SW 1271 (cell line): ENCODE measurements around the gene GLP1R.

ENCODE experiments used
- DNase-seq, 2 experiments: peaks; one replicate each; lab custom pipeline; 2025; lab: John Stamatoyannopoulos, UW

The GLP1R gene

DNA sequence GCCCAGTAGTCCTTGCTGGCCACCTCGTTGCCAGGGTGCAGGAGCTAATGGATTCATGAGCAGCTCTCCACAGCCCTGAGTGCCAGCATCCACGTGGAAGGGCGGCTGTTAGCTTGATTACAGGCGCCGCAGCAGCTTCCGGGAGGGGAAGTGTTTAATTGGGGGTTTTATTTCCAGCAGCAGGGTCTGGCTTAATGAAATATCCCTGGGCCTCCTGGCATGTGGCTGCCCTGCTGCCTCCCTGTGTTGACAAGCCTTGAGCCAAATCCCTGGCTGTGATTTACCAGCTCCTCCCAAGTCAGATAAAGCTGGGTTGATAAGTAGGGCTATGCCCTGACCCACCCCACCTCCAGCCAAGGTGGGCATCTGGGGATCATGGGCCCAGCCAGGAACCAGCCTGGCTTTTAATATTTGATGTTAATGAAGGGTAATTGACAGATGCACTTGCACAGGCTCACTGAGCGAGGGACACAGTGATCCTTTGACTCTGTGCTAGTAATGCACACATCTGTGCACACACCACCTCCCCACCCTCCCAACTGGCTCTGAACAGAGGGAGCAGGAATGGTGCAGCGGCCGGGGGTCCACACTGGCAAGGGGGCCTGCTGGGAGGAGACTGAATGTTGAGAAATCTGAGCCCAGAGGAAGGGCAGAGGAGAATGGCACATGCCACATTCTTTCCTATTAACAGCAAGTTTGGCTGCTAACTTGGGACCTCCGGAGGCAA, 13.6 kb downstream of the GLP1R start:
- no peak for DNase-seq

DNA sequence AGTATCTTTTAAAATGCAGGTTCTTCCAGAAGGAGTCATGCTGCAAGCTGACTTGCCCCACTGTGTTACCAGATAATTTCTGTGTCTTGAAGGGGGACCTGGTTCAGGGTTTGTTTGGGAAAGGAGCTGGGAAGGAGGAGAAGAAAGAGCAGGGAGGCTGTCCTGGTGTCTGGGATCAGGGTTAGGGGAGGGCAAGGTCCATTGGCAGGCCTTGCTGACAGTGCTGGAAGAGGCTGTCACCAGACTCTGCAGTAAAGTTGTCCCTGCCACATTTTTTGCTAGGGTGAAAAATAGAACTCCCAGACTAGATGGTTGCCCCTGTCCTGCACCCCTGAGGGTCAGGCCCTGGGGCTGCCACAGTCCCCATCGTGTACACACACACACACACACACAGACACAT, 14.9 kb downstream of the GLP1R start:
- no peak for DNase-seq

DNA sequence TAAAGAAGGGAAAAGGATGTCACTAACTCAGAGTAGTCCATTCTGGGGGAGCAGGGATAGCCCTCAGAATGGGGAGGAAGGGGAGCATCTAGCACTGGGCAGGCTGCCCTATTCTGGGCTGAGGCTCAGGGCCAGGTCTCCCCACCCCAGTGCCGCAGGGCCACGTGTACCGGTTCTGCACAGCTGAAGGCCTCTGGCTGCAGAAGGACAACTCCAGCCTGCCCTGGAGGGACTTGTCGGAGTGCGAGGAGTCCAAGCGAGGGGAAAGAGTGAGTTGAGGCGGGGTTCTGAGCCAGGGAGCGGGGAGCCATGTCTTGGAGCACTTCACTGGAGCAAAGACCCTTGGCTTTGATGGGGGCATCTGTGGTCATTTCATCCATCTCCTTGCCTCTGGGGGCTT, 17.0 kb downstream of the GLP1R start:
- no peak for DNase-seq

DNA sequence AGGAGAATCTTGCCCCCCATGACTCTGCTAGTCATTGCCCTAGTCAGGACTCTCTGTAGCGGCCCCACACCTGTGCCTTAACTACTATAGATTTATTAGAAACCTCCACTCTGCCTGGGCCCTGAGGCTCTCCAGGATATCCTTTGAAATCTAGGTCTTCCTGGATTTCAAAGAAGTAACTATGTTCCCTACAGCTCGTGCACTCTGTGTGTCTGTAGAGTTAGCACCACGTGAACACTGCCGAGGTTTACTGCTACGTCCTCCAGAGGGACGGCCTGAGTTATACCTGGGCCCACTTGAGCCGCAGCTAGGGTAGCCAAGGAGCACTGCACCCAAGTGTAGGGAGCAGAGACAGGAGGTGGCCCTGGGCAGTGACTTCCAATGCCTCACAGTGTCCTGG, 19.8 kb downstream of the GLP1R start:
- DNase-seq = no peak

DNA sequence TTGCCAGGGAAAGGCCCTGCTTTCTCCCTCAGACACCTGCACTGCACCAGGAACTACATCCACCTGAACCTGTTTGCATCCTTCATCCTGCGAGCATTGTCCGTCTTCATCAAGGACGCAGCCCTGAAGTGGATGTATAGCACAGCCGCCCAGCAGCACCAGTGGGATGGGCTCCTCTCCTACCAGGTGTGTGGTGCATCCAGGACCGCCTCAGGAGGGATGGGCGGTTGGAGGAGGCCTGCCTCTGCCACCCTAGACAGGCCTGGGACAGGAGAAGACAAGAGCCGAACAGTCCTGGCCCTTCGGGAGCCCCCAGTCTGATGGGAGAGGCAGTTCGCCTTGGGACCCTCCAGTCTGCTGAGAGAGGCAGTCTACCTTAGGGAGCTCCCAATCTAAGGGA, 24.2 kb downstream of the GLP1R start:
- DNase-seq = no peak

DNA sequence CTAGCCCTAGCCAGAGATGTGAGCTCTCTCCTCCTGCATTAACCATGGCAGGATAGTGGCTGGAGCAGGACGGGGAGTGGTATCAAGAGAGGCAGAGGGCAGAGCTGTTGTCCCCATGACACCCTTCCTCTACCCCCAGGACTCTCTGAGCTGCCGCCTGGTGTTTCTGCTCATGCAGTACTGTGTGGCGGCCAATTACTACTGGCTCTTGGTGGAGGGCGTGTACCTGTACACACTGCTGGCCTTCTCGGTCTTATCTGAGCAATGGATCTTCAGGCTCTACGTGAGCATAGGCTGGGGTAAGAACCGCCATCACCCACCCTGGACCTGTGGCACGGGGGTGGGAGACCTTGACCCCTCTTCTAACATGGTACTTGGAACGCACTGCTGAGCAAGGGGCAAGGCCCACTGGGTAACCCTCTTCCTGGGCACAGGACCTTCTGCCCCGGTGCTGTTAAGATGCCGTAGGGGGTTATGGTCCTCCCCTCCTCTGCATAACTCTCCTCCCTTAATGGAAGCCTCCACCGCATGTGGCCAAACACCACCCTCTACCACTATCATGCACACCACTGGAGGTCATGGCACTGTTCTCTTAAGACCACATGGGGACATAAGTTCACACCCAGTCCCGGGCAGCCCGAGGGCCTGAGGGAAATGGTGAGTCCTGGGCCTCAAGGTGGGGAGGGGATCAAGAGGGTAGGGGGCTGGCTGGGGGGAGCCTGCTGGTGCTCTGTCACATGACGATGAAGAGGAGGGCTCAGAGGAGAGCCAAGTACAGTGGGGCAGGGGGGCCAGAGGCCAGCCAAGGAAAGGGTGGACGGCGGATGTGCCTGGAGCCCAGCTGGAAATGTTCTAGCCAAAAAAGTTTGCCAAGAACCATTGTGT, 25.1 kb downstream of the GLP1R start:
- DNase-seq = no peak

DNA sequence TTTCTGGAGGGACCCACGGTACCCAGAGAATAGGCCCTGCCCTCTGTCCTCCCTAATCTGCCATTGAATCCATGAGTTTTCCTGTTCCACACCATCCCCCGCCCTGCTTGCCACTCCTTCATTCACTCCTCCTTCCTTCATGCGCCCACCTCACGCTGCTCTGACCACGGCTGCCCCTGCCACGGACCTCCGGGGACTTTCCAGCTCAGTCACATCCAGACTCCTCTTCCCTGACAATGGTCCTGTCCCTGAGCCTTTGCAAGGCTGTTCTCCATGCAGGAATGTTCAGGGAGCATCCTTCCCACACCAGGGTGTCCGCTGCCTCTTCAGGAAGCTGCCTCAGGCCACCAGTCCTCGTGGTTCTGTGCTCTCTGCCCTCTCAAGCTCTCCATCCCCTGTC, 25.9 kb downstream of the GLP1R start:
- no peak for DNase-seq

DNA sequence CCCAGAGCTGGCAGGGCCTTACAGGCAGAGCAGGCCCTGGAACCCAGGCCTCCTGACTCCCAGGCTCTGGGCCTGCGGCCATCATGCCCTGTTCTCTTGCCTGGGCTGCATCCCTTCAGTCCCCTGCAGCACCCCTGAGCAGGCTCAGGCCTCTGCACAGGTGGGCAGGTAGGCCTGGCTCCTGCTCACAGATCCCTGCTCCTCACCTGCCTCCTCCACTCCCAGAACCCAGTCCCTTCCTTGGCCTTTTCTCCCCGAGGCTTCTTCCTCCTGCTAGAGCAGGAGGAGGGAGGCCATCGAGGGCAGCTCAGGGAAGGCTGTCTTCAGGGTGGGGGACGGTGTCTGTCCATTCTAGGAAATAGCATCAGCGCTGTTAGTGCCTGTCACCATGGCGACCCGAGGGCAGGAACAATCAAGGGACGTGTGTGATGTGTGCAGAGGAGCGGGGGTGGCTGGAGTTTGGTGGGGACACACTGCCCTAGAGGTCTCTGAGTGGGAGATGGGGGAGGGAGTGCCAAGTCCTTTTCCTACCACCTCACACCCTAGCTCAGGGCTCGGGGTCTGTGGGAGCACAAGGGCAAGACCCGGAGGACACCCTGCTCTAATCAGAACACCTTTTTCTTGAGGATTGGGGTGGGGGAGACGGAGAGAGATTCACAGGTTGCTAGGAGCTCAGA, 26.6 kb downstream of the GLP1R start:
- DNase-seq = no peak

DNA sequence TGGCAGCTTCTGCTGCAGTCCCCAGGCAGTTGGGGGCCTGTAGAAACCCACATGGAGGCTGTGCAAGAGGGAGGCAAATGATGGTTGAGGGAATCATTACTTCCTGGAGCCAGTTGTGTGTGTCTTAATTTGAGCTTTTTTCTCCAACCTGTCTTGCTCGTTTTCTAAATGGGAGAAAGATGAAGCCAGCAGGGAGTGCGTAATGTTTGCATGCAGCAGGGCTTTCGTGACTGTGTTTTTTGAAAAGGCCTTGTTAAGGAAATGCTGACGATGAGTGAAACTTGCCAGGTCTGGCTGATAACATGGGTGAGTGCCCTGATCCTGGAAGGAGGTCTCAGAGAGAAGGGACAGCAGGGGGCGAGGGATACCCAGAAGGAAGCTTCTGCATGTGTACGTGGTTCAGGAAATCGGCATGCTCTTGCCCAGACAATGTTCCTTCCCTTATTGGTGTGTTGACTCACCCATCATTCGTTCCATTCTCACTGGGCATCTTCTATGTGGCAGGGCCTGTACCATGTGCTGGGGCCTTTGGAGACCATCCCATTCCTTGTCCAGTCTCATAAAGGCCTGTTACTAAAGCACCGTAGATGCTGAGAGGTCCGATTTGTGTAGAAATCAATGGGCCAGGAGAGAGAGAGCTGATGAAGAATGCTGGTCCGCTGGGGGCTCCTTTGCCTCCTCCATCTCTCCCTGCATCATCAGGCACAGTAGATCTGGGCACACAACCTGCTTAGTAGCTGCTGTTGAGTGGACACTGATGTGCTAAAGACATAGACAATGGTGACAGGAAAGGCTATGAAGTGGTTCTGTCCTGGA, 27.4 kb downstream of the GLP1R start:
- DNase-seq = no peak

DNA sequence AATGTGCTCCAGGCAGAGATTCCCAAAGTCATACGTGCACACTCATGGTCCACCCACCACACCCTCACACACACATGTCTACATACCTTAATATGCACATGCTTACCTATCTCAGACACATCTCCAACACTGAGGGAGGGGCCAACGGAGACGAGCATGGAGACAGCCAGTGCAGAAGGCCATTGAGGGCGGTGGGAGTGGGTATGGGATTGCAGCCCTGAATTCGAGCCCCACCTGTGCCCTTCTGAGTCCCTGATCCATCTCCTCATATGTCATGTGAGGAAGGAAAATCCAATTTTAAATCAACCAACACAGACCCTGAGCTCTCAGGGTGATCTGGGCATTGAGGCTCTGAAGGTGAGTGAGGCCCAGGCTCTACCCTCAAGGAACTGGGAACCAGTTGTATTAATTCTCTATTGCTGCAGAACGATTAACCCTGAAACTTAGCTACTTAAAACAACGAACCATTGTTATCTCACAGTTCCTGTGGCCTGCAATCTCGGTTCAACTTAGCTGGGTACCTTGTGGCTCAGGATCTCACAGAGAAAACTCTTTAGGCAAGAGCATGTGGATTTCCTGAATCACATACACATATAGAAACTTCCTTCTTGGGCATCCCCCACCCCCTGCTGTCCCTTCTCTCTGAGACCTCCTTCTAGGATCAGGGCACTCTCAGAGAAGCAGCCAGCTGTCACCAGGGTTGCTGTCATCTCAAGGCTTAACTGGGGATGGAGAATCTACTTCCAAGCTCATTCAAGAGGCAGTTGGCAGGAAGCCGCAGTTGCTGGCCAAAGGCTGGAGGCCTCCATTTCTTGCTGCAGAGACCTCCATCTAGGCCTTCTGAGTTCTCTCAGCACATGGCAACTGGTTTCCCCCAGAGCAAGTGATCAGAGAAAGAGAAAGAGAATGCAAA, 28.3 kb downstream of the GLP1R start:
- DNase-seq = no peak

DNA sequence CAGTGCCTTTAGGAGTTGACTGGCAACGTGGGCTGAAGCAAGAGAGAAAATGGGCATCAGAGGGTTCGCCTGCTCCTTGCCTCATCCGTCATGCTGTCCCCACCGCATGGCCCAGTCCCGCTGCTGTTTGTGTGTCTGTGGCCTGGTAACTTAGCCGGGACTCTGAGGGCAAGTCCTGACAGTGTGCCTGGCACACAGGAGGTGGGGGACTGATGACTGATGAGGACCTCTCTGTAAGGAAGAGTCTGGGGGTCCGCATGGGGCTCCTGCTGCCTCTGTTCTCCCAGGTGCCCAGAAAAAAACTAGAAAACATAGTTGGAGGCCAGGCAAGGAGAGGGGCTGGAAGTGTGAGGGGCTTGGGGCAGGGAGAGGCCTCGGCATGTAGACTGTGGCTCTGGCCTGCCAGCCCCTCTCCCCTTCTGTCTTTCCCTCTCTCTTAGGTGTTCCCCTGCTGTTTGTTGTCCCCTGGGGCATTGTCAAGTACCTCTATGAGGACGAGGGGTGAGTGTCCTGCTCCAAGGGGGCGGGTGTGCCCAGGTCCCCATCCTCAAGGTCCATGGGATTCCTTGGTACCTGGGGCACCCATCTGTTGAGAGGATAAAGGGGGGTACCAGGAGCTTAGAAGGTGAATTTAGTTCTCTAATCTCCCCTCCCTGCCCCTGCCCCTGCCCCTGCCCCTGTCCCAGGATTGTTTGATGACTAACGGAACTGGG, 29.5 kb downstream of the GLP1R start:
- no peak for DNase-seq

DNA sequence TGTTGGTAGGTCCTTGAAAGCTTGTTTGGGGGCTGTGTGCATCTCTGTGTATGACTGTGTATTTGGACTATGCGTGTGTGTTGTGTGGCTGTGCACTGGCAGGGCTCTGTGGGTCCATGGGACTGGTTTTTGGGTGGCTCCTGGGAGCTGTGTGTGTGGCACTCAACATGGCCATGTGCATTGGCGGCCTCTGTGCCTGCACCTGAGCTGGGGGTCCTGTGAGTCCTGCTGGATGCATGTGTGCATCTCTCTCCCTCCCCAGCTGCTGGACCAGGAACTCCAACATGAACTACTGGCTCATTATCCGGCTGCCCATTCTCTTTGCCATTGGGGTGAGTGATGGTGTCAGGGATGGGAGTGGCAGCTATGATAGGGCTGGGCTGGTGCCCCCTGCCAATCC, 30.1 kb downstream of the GLP1R start:
- DNase-seq = no peak

DNA sequence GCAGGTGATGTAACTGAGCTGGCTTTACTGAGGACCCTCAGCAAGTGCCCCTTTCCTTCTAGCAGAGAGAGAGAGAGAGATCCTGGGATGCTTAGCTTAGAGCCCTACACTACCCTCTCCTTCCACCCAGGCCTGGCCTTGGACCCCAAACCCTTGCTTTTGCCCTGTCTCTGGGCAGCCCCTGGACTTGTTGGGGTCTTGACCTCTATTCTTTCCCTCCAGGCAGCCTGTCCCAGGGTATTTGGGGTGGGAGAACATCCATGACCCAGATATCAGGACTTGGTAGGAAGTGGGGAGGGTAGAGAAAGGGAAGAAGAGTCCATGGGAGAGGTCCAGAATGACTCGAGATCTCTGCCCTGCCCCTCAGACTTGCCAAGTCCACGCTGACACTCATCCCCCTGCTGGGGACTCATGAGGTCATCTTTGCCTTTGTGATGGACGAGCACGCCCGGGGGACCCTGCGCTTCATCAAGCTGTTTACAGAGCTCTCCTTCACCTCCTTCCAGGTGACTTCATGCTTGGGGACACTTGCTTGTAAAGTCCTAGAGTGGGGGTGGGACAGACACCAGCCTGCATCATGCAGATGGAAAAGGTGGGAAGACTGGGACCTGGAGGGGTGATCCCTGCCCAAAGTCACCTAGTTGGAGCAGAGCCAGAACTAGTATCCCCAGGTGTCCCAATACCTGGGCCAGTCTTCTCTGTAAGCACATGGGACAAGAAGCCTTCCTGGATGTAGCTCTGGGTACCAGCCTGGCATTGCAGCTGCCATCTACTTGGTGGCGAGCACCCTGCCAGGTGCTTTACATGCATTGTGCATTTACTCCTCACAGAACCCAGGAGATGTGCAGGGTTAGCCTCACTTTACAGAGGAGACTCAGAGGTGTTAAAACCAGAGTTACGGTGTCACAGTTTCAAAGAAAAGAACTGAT, 30.9 kb downstream of the GLP1R start:
- DNase-seq = no peak

DNA sequence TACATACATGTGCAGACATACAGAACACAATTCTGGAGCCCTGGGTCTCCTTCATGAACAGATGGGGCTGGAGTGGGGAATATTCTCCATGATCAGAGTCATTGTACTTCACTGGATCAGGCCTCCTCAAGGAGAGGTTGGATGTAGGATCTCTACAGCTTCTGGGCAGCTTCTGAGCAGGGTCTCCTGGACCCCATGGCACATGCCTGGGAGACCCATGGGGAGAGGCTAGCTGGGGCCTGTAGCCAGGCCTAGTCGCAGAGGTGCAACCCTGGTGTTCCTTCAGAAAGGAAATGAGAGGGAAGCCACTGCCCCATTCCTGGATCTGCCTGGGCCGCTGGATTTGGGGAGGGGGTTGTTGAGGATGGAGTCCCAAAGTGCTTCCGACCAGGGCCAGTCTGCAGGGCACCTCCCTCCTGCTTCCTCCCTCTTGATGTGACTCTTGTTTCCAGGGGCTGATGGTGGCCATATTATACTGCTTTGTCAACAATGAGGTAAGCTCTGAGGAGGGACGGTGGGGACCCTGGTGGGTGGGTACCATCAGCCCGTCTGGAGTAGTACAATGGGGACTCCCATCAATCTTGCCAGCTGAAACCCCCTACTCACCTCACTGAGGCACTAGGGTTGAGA, 31.8 kb downstream of the GLP1R start:
- no peak for DNase-seq

DNA sequence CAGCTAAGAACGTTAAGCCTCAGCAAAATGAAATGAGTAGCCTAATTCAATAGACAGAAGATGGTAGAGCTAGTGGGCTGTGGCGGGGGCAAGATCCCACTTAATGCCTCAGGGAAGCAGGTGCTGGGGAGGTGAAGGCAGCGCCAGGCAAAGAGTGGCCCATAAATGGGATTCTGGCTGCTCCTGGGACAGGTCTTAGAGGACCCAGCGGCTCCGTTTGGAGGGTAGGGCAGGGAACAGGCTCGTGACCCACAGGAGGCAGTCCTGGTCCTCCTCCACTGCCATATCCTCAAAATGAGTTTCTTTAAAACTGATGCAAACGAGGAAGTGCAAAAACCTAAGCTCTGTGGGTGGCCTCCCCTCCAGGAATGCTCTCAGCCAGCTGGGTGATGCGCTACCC, 33.7 kb downstream of the GLP1R start:
- DNase-seq = no peak

DNA sequence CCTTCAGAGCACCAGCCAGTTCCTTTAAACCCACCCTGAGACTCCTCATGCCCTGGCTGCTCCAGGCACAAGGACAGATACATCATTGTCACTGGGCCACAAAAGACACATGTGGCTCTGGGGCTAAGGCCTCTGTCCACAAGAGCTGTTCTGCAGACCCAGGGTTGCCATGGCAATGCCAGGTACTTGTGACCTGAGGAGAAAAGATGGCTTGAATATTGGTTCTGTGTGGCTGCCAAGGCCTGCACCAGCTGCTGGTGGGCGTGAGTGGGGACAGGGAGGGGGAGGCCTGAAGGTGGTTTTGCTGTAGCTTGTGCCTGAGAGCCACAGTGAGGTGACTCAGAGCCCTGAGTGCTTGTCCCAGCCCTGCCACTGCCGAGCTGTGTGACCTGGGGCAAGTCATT, 34.7 kb downstream of the GLP1R start:
- DNase-seq = no peak

DNA sequence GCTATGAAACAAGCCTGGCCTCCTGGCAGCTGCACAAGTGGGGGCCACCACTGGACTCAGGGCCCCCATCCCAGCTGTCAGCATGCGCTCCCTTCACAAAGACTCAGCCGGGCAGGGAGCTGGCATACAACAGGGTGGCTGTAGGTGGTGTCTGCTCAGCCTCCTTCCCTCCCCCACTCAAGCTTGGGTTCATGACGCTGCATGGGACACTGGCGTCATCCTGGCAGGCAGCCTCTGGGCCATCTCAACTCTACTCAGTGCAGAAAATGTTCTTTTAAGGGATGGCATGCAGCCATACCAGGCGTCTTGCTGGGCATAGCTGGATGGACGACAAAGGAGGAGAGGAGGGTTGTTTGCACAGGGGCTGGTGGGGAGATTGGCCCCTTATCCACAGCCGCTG, 35.9 kb downstream of the GLP1R start:
- no peak for DNase-seq

DNA sequence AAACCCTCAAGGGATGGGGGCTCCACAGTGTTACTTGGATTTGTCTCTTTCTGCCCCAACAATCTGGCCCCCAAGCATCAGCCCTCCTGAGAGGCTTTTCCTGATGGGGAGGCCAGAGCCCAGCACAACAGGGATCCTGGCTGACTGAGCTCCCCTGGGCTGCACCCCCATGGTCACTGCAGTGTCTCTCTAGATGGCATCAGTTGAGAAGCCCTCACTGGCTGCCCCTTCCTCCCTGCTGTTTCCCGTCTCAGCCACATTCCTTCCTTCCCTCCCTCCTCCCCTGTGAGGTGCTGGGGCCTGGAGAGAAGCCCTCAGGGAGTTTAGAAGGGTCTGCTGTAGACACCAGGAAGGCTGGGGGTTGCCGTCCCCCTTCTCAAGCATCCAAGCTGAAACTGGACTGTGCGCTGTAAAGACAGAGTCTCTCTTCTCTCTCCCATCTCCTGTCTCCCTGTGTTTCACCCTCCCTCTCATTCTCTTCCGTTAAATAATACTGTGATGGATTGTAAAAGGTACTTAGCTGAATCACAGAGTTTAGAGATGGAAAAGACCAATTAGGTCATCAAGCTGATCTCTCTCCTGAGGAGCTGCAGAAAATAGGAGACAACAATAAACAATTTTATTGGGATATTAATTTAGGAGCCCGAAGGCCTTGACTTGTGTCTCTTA, 36.7 kb downstream of the GLP1R start:
- no peak for DNase-seq
